Activated CD8-positive, alpha-beta T cell treated with anti-CD3 and anti-CD28 coated beads, Interleukin-2, amount 10 ng/mL, durations not matched to agents 7 days and 5 days (primary cell): ENCODE results near the gene LRRC4C. TPM values are rescaled to one million over a fixed set of nuclear protein-coding genes. Genes with fewer than 3 reads are reported as not detected.

Source experiments
- ATAC-seq: fragments of 150-1000 bp; cut with Tn5 transposase; one replicate; pipeline ENCODE4 v1.10.0; 2021; ENCODE audit warnings: moderate library complexity
- CTCF ChIA-PET: fragments of 350-600 bp; sonication (Branson Sonifier 250); formaldehyde crosslinking; loops from one replicate; lab custom pipeline; 2021; ENCODE audit warnings: antibody characterized with exemption; lab: Charles Lee
- POLR2A ChIA-PET: fragments of 350-600 bp; sonication (Branson Sonifier 250); formaldehyde crosslinking; loops from one replicate; lab custom pipeline; 2021; ENCODE audit warnings: antibody characterized with exemption; lab: Charles Lee
- DNase-seq: peaks from one replicate; pipeline ENCODE4 v3.0.0-alpha.2; 2020
- H3K27ac Mint-ChIP-seq: one replicate; pipeline ENCODE4 v1.8.0; 2021; ENCODE audit warnings: mild to moderate bottlenecking, mixed read lengths
- H3K27me3 Mint-ChIP-seq: one replicate; pipeline ENCODE4 v1.8.0; 2021; ENCODE audit warnings: low read depth, mixed read lengths
- H3K36me3 Mint-ChIP-seq: one replicate; pipeline ENCODE4 v1.8.0; 2021; ENCODE audit warnings: low read depth, mixed read lengths
- H3K4me1 Mint-ChIP-seq: one replicate; pipeline ENCODE4 v1.8.0; 2021; ENCODE audit warnings: low read depth, mixed read lengths
- H3K4me3 Mint-ChIP-seq: one replicate; pipeline ENCODE4 v1.8.0; 2021; ENCODE audit warnings: mild to moderate bottlenecking, mixed read lengths
- H3K9me3 Mint-ChIP-seq: one replicate; pipeline ENCODE4 v1.8.0; 2022; ENCODE audit warnings: mixed read lengths; ENCODE audit not compliant: insufficient read depth
- total RNA-seq, 2 experiments: library from RNA; stranded (reverse); gene quantifications; one replicate each; pipeline ENCODE4 v1.2.3, GENCODE V29; 2021

LRRC4C gene
- total RNA-seq, 2 experiments from 2014 or later: not detected

GRCh38 chr11:41134971-41135370 lies 324.5 kb downstream of the LRRC4C start:
- POLR2A ChIA-PET: no interaction called here
- no peaks in the 10 kb centered on the region for H3K4me1 Mint-ChIP-seq
- no peak for ATAC-seq

GRCh38 chr11:41133023-41133422 lies 326.4 kb downstream of the LRRC4C start:
- DNase-seq (no peak), ATAC-seq (no peak)
- ChIA-PET POLR2A (no interaction called here), CTCF (no interaction called here)
- Mint-ChIP-seq H3K9me3 (peaks cover 6% of the 10 kb centered on the region), H3K4me1 (no peaks in the 10 kb centered on the region), H3K36me3 (no peaks in the 10 kb centered on the region), H3K27me3 (no peaks in the 10 kb centered on the region), H3K27ac (no peak overlapping the region), H3K4me3 (no peak overlapping the region)

More at GRCh38 chr11:41134971-41135370, 324.5 kb downstream of the LRRC4C start:
- Mint-ChIP-seq H3K4me3 (no peak overlapping the region), H3K9me3 (peaks cover 8% of the 10 kb centered on the region), H3K27me3 (no peaks in the 10 kb centered on the region), H3K36me3 (no peaks in the 10 kb centered on the region), H3K27ac (no peak overlapping the region)
- CTCF ChIA-PET: no interaction called here
- no peak for DNase-seq

DNA sequence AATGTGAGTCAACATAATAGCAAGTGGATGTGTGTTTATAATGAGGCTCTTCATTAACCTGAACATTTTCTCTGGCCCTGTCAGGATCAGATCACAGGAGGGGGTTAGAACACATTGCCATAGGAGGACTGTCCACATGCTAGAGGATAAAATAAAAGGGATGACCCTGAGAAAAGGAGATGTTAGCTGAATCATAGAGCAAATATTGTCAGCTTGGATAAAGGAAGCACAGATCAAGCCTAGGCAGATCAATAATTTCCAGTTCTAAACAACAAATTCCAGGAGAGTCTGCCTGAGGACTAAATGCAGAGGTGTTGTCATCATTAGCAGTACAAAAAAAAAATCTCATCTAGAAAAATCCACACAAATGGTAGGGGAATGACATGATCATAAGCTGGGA lies 337.9 kb downstream of the LRRC4C start:
- H3K4me3 Mint-ChIP-seq: no peak overlapping the region
- POLR2A ChIA-PET: no interaction called here

GRCh38 chr11:41119484-41119883 lies 340.0 kb downstream of the LRRC4C start:
- no peak for DNase-seq
- ChIA-PET POLR2A (no interaction called here), CTCF (no interaction called here)
- H3K27me3 Mint-ChIP-seq: no peaks in the 10 kb centered on the region
- ATAC-seq: no peak
- H3K36me3 Mint-ChIP-seq: no peaks in the 10 kb centered on the region
- no peak overlapping the region for H3K27ac Mint-ChIP-seq
- no peak overlapping the region for H3K4me3 Mint-ChIP-seq
- no peaks in the 10 kb centered on the region for H3K4me1 Mint-ChIP-seq
- H3K9me3 Mint-ChIP-seq: peaks cover 32% of the 10 kb centered on the region

More for the DNA sequence above, 337.9 kb downstream of the LRRC4C start:
- DNase-seq (no peak), ATAC-seq (no peak)
- Mint-ChIP-seq H3K9me3 (peaks cover 27% of the 10 kb centered on the region), H3K27me3 (no peaks in the 10 kb centered on the region), H3K4me1 (no peaks in the 10 kb centered on the region), H3K27ac (no peak overlapping the region), H3K36me3 (no peaks in the 10 kb centered on the region)
- CTCF ChIA-PET: no interaction called here

GRCh38 chr11:41118521-41118920 lies 340.9 kb downstream of the LRRC4C start:
- ChIA-PET CTCF (no interaction called here), POLR2A (no interaction called here)
- DNase-seq (no peak), ATAC-seq (no peak)
- no peak overlapping the region for H3K4me3 Mint-ChIP-seq
- H3K27ac Mint-ChIP-seq: no peak overlapping the region
- H3K4me1 Mint-ChIP-seq: no peaks in the 10 kb centered on the region
- H3K27me3 Mint-ChIP-seq: no peaks in the 10 kb centered on the region
- H3K36me3 Mint-ChIP-seq: no peaks in the 10 kb centered on the region
- H3K9me3 Mint-ChIP-seq: peaks cover 25% of the 10 kb centered on the region

DNA sequence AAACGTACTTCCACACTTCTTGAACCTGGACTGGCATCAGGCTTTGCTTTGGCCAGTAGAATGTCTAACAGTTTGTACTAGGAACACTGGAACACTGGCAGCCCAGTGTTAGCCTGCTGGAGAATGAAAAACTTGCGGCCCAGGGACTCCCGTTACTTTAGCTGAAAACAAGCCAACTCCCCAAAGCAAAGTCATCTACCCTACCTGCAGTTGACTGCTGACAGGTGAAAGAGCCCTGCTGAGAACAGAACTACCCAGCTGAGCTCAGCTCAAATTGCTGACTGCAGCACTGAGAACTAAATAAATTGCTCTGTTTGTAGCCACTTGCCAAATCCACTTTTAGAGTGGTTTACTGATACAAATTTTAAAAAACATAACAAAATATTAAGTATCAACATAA lies 342.5 kb downstream of the LRRC4C start:
- no peaks in the 10 kb centered on the region for H3K4me1 Mint-ChIP-seq
- peaks cover 25% of the 10 kb centered on the region for H3K9me3 Mint-ChIP-seq
- H3K4me3 Mint-ChIP-seq: no peak overlapping the region
- CTCF ChIA-PET: no interaction called here
- no peaks in the 10 kb centered on the region for H3K27me3 Mint-ChIP-seq
- POLR2A ChIA-PET: no interaction called here
- H3K36me3 Mint-ChIP-seq: no peaks in the 10 kb centered on the region
- H3K27ac Mint-ChIP-seq: no peak overlapping the region
- no peak for ATAC-seq
- no peak for DNase-seq

- ATAC-seq (no peak), DNase-seq (no peak)
- POLR2A ChIA-PET: interaction anchor here (0.5 kb wide), 1 partner anchor 9 kb away, joined by 3 read pairs; no protein-coding TSS in a partner anchor
- Mint-ChIP-seq H3K9me3 (peaks cover 9% of the 10 kb centered on the region), H3K4me3 (no peak overlapping the region), H3K27me3 (no peaks in the 10 kb centered on the region), H3K36me3 (no peaks in the 10 kb centered on the region), H3K4me1 (no peaks in the 10 kb centered on the region), H3K27ac (no peak overlapping the region)
- CTCF ChIA-PET: no interaction called here
These were observed 344.4 kb downstream of the LRRC4C start for GRCh38 chr11:41115066-41115465.

- H3K36me3 Mint-ChIP-seq: no peaks in the 10 kb centered on the region
- ChIA-PET POLR2A (no interaction called here), CTCF (no interaction called here)
- no peak for ATAC-seq
- peaks cover 4% of the 10 kb centered on the region for H3K9me3 Mint-ChIP-seq
- DNase-seq: no peak
- H3K4me1 Mint-ChIP-seq: no peaks in the 10 kb centered on the region
- H3K27me3 Mint-ChIP-seq: no peaks in the 10 kb centered on the region
- no peak overlapping the region for H3K27ac Mint-ChIP-seq
- no peak overlapping the region for H3K4me3 Mint-ChIP-seq
These were observed 346.3 kb downstream of the LRRC4C start for GRCh38 chr11:41113160-41113559.

- DNase-seq (no peak), ATAC-seq (no peak)
- Mint-ChIP-seq H3K27me3 (no peaks in the 10 kb centered on the region), H3K36me3 (no peaks in the 10 kb centered on the region), H3K4me1 (no peaks in the 10 kb centered on the region), H3K27ac (no peak overlapping the region), H3K9me3 (peaks cover under 1% of the 10 kb centered on the region), H3K4me3 (no peak overlapping the region)
- CTCF ChIA-PET: no interaction called here
- POLR2A ChIA-PET: no interaction called here
These were observed 348.9 kb downstream of the LRRC4C start for GRCh38 chr11:41110527-41110926.

DNA sequence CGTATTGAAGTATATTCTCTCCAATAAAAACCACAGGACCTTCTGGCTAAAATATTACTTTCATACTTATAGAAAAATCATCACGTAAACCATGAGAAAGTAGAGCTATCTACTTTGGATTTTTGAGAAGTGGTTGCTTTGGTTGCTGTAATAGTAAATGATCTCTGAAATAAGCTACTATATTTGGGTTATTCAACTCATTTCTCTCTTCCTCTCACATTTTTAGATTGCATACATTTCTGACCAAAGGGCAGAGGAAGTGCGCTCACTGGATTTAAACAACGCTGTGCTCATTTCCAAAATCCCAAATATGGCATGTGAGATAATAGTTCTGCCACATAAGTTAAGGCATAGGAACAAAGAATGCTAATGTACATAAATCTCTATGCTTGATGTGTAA lies 357.0 kb downstream of the LRRC4C start:
- no peak for ATAC-seq
- Mint-ChIP-seq H3K4me3 (no peak overlapping the region), H3K27me3 (no peaks in the 10 kb centered on the region), H3K27ac (no peak overlapping the region), H3K9me3 (peaks cover 27% of the 10 kb centered on the region), H3K36me3 (no peaks in the 10 kb centered on the region), H3K4me1 (no peaks in the 10 kb centered on the region)
- POLR2A ChIA-PET: no interaction called here
- no peak for DNase-seq
- CTCF ChIA-PET: no interaction called here

DNA sequence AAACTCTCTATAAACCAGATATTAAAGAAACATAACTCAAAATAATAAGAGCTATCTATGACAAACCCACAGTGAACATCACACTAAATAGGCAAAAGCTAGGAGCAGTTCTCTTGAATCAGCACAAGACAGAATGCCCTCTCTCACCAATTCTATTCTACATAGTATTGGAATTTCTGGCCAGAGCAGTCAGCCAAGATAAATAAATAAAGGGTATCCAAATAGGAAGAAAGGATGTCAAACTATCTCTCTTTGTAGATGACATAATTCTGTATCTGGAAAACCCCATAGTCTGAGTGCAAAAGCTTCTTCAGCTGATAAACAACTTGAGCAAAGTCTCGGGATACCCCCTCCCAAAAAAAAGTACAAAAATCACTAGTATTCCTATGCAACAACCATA lies 359.8 kb downstream of the LRRC4C start:
- no peak for DNase-seq
- POLR2A ChIA-PET: no interaction called here

DNA sequence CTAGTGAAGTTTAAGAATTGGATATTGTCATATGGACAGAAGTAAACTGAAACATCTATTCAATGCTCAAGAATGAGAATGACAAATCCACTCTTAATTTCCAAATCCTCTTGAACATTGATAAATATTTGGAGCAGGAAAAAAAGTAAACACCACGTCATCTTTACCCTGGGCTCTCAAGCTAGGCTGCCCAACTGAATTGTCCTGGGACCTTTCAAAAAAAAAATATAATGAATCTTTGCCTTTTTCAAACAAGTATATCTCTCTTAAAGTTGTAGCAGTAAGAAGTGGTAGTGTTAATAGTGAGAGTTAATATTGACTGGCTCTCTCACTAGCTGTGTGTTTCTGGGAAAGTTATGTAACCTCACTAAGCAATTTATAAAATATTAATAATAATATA lies 374.3 kb downstream of the LRRC4C start:
- CTCF ChIA-PET: no interaction called here

More for the DNA sequence above, 359.8 kb downstream of the LRRC4C start:
- Mint-ChIP-seq H3K9me3 (peaks cover 28% of the 10 kb centered on the region), H3K27ac (no peak overlapping the region), H3K27me3 (no peaks in the 10 kb centered on the region), H3K4me3 (no peak overlapping the region), H3K4me1 (no peaks in the 10 kb centered on the region), H3K36me3 (no peaks in the 10 kb centered on the region)
- CTCF ChIA-PET: no interaction called here
- no peak for ATAC-seq

DNA sequence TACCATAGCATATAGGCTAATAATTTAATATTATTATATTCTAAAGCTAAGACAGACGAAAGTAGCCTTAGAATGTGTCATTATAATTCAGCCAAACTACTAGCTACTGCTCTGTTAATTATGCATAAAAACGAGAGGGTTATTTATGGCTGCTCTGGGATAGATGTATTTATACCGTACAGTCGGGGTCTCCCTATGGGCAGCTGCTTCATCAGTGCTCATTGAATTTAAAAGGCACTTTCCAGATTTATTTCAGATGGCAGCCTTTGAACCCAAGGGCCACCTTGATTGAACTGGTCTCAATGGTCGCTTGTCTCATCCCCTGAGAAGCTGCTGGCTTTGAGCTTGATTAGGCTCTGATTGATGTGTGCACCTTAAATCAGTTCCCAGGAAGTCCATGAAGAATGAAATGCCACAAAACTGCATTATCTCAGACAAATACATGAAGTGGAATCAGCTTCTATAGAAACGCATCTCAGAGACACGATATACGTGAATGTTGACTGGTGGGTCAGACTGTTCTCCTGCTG lies 377.6 kb downstream of the LRRC4C start:
- Mint-ChIP-seq H3K36me3 (no peaks in the 10 kb centered on the region), H3K27ac (no peak overlapping the region), H3K27me3 (no peaks in the 10 kb centered on the region), H3K4me3 (no peak overlapping the region), H3K4me1 (no peaks in the 10 kb centered on the region), H3K9me3 (peaks cover 28% of the 10 kb centered on the region)
- CTCF ChIA-PET: no interaction called here
- POLR2A ChIA-PET: no interaction called here
- DNase-seq (no peak), ATAC-seq (no peak)

More for the DNA sequence above, 374.3 kb downstream of the LRRC4C start:
- Mint-ChIP-seq H3K27me3 (no peaks in the 10 kb centered on the region), H3K4me1 (no peaks in the 10 kb centered on the region), H3K27ac (no peak overlapping the region), H3K36me3 (no peaks in the 10 kb centered on the region), H3K4me3 (no peak overlapping the region), H3K9me3 (peaks cover 34% of the 10 kb centered on the region)
- no peak for DNase-seq
- ATAC-seq: no peak
- POLR2A ChIA-PET: no interaction called here
